ENCODE results near the gene MEIKIN. TPM values are rescaled to one million over a fixed set of nuclear protein-coding genes. Genes with fewer than 3 reads are reported as not detected.

The MEIKIN gene
- polyA plus RNA-seq, 3 donors = 0.16 to 1.6 (median 1.6) TPM

GRCh38 chr5:131791866-131792265 is 153.6 kb downstream of the MEIKIN start:
- Mint-ChIP-seq H3K4me1 (peaks cover 54% of the 10 kb centered on the region), H3K4me3 (no peak overlapping the region), H3K27me3 (ENCODE audit: low read depth in 3 of 3) (no peaks in the 10 kb centered on the region), H3K9me3 (no peaks in the 10 kb centered on the region), H3K36me3 (peaks cover 5 to 16% of the 10 kb centered on the region in 2 donors), H3K27ac (peak overlapping the region in 1 of 7 donors; percentile 40)
- H3K9me3 ChIP-seq (replicated peaks in 1 of 2; ENCODE audit: control insufficient read depth in 1 of 2, insufficient read depth in 1 of 2, low read length in 2 of 2) = no peaks in the 10 kb centered on the region
- no peak for DNase-seq
- no peaks in the 10 kb centered on the region for H3K27me3 ChIP-seq (ENCODE audit: control insufficient read depth in 2 of 2, insufficient read depth in 2 of 2, low read length in 2 of 2)
- no peak overlapping the region for H2AFZ ChIP-seq (ENCODE audit: insufficient read depth, low read depth, low read length, poor library complexity, severe bottlenecking)
- H3K79me2 ChIP-seq (ENCODE audit: insufficient read depth, low read length) = peaks cover 100% of the 10 kb centered on the region
- no peak for TF ChIP-seq CTCF (IDR thresholded peaks at IDR 0.05)
- no peak overlapping the region for H3K4me2 ChIP-seq (replicated peaks; ENCODE audit: extremely low read depth, low read length, poor library complexity, severe bottlenecking)
- no peaks in the 10 kb centered on the region for H3K36me3 ChIP-seq (replicated peaks in 1 of 2; ENCODE audit: control insufficient read depth in 1 of 2, insufficient read depth in 2 of 2, low read length in 2 of 2)
- WGBS (ENCODE audit: insufficient coverage) = no CpG with 5 or more reads among the region's 6 CpGs
- H3K9ac ChIP-seq (ENCODE audit: insufficient read depth, low read length, poor library complexity, severe bottlenecking) = no peak overlapping the region
- H3K4me3 ChIP-seq (replicated peaks in 1 of 3; ENCODE audit: low read depth in 2 of 3, low read length in 3 of 3) = no peak overlapping the region
- no peak overlapping the region for H3K27ac ChIP-seq (ENCODE audit: low read depth in 1 of 2, low read length in 2 of 2)
- peaks cover 85% of the 10 kb centered on the region for H4K20me1 ChIP-seq (ENCODE audit: insufficient read depth, low read length)
- H3K4me1 ChIP-seq (ENCODE audit: control insufficient read depth in 1 of 2, insufficient read depth in 2 of 2, low read length in 2 of 2) = peaks cover 11 to 33% of the 10 kb centered on the region in 2 donors
- intact Hi-C loops (cut with micrococcal nuclease) = loop anchor here (5.0 to 10.0 kb wide), 2 partner anchors 153 to 155 kb away; partner anchors contain the start of genes MEIKIN (in 1 of the 2) and RAPGEF6 (in 1 of the 2)

- peaks cover 96% of the 10 kb centered on the region for H4K20me1 ChIP-seq (ENCODE audit: insufficient read depth, low read length)
- H3K36me3 ChIP-seq (replicated peaks in 1 of 2; ENCODE audit: control insufficient read depth in 1 of 2, insufficient read depth in 2 of 2, low read length in 2 of 2) = no peaks in the 10 kb centered on the region
- peaks cover 0 to 1% (median 0%) of the 10 kb centered on the region in 7 donors for H3K9me3 Mint-ChIP-seq
- peaks cover 5 to 16% of the 10 kb centered on the region in 2 donors for H3K36me3 Mint-ChIP-seq
- H3K27me3 ChIP-seq (ENCODE audit: control insufficient read depth in 2 of 2, insufficient read depth in 2 of 2, low read length in 2 of 2) = no peaks in the 10 kb centered on the region
- H3K27ac ChIP-seq (ENCODE audit: low read depth in 1 of 2, low read length in 2 of 2) = peak overlapping the region in 1 of 2 donors; percentile 28
- H3K27ac Mint-ChIP-seq = peak overlapping the region in 2 of 7 donors; percentile 3 to 52
- H3K4me1 Mint-ChIP-seq = peaks cover 60% of the 10 kb centered on the region
- H3K27me3 Mint-ChIP-seq (ENCODE audit: low read depth in 3 of 3) = no peaks in the 10 kb centered on the region
- no peaks in the 10 kb centered on the region for H3K9me3 ChIP-seq (replicated peaks in 1 of 2; ENCODE audit: control insufficient read depth in 1 of 2, insufficient read depth in 1 of 2, low read length in 2 of 2)
- TF ChIP-seq CTCF (IDR thresholded peaks at IDR 0.05) = no peak
- H3K4me3 Mint-ChIP-seq = no peak overlapping the region
- no peak overlapping the region for H2AFZ ChIP-seq (ENCODE audit: insufficient read depth, low read depth, low read length, poor library complexity, severe bottlenecking)
- no CpG with 5 or more reads among the region's 2 CpGs for WGBS (ENCODE audit: insufficient coverage)
- no peak overlapping the region for H3K4me3 ChIP-seq (replicated peaks in 1 of 3; ENCODE audit: low read depth in 2 of 3, low read length in 3 of 3)
- no peak overlapping the region for H3K4me2 ChIP-seq (replicated peaks; ENCODE audit: extremely low read depth, low read length, poor library complexity, severe bottlenecking)
- H3K79me2 ChIP-seq (ENCODE audit: insufficient read depth, low read length) = peaks cover 100% of the 10 kb centered on the region
- no peak for DNase-seq
- intact Hi-C loops (cut with micrococcal nuclease) = loop anchor here (5.0 to 10.0 kb wide), 2 partner anchors 153 to 154 kb away; partner anchors contain the start of genes MEIKIN (in 1 of the 2) and RAPGEF6 (in 1 of the 2)
- no peak overlapping the region for H3K9ac ChIP-seq (ENCODE audit: insufficient read depth, low read length, poor library complexity, severe bottlenecking)
- H3K4me1 ChIP-seq (ENCODE audit: control insufficient read depth in 1 of 2, insufficient read depth in 2 of 2, low read length in 2 of 2) = peaks cover 9 to 28% of the 10 kb centered on the region in 2 donors
These were observed 154.9 kb downstream of the MEIKIN start for GRCh38 chr5:131790550-131790949.
